Nucleus accumbens (tissue), 56 donors: ENCODE measurements around the gene CENPO.
"Not testable (repeated sequence)": the region's sequence is repeated elsewhere in the genome, so short reads cannot be mapped to it uniquely, and the experiment has no call there.

Experiments
- DNase-seq, 56 donors: peaks; one replicate each; lab custom pipeline; 2025; lab: John Stamatoyannopoulos, UW

CENPO gene

GRCh38 chr2:24787532-24787931 lies 5.7 kb upstream of the CENPO start:
- no peak for DNase-seq

GRCh38 chr2:24788816-24789215 lies 4.4 kb upstream of the CENPO start:
- DNase-seq = no peak

- no peak for DNase-seq
These were observed 1.8 kb upstream of the CENPO start for GRCh38 chr2:24791452-24791851.

GRCh38 chr2:24792542-24792873 lies 717 bp upstream of the CENPO start:
- no peak for DNase-seq

GRCh38 chr2:24793761-24794435 lies 673 bp downstream of the CENPO start:
- peak in 1 of 56 donors; percentile 21 for DNase-seq

GRCh38 chr2:24797644-24798043 lies 4.4 kb downstream of the CENPO start:
- DNase-seq = no peak

GRCh38 chr2:24800487-24800886 lies 7.3 kb downstream of the CENPO start:
- DNase-seq = not testable (repeated sequence)

- DNase-seq = not testable (repeated sequence)
These were observed 12.8 kb downstream of the CENPO start for GRCh38 chr2:24805811-24806660.

- no peak for DNase-seq
These were observed 13.4 kb downstream of the CENPO start for GRCh38 chr2:24806661-24807036.

GRCh38 chr2:24809316-24810007 lies 16.2 kb downstream of the CENPO start:
- DNase-seq = no peak

- DNase-seq = peak in 7 of 56 donors; percentile 21 to 63 (median 29)
These were observed 20.5 kb downstream of the CENPO start for GRCh38 chr2:24813691-24814137.

GRCh38 chr2:24814516-24814915 lies 21.3 kb downstream of the CENPO start:
- no peak for DNase-seq

GRCh38 chr2:24815171-24815570 lies 21.9 kb downstream of the CENPO start:
- no peak for DNase-seq

GRCh38 chr2:24816404-24816803 lies 23.2 kb downstream of the CENPO start:
- DNase-seq = no peak

- no peak for DNase-seq
These were observed 23.7 kb downstream of the CENPO start for GRCh38 chr2:24816884-24817283.

GRCh38 chr2:24818721-24819167 lies 25.5 kb downstream of the CENPO start:
- DNase-seq = no peak

- DNase-seq = no peak
These were observed 26.4 kb downstream of the CENPO start for GRCh38 chr2:24819442-24820174.

- DNase-seq = no peak
These were observed 26.9 kb downstream of the CENPO start for GRCh38 chr2:24820175-24820513.

GRCh38 chr2:24820598-24821432 lies 27.6 kb downstream of the CENPO start:
- DNase-seq = no peak

GRCh38 chr2:24821433-24821891 lies 28.2 kb downstream of the CENPO start:
- DNase-seq = no peak
